WI38 (cell line): ENCODE measurements around the gene LAMB4.

Experiments used
- H3K4me3 ChIP-seq: 2 replicates; pipeline ENCODE4 v1.5.1; 2011; ENCODE audit warnings: low read depth, mild to moderate bottlenecking, control low read depth, low read length
- CTCF ChIP-seq: IDR thresholded peaks from 2 replicates; pipeline ENCODE4 v1.5.1; 2012; ENCODE audit warnings: low read depth, mild to moderate bottlenecking, control low read depth, low read length

The LAMB4 gene

GRCh38 chr7:108009873-108010272 is 120.3 kb downstream of the LAMB4 start:
- TF ChIP-seq CTCF: no peak
- H3K4me3 ChIP-seq: no peak overlapping the region

GRCh38 chr7:108008827-108009226 is 121.3 kb downstream of the LAMB4 start:
- TF ChIP-seq CTCF: no peak
- no peak overlapping the region for H3K4me3 ChIP-seq

- no peak for TF ChIP-seq CTCF
- H3K4me3 ChIP-seq: no peak overlapping the region
Observed at GRCh38 chr7:108008240-108008639, 121.9 kb downstream of the LAMB4 start.

DNA sequence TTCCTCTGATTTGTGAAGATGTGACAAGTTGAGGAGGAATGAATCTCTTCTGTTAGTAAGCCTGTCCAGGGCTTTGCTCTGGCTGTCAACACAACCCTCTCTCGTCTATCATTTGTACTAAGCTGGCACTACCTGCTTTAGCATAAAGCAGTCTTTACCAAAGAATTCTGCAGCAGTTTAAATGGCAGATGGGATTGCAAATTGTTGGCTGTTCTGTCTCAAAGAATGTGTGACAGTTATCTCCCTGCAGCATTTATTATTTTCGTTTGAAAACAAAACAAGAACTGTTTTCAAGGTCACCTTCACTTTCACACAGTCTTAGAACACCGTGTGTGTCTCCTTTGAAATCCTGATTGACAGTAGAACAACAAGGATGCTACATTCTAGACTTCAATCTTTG is 122.4 kb downstream of the LAMB4 start:
- no peak for TF ChIP-seq CTCF
- H3K4me3 ChIP-seq: no peak overlapping the region

GRCh38 chr7:108007261-108007660 is 122.9 kb downstream of the LAMB4 start:
- no peak for TF ChIP-seq CTCF
- H3K4me3 ChIP-seq: no peak overlapping the region

DNA sequence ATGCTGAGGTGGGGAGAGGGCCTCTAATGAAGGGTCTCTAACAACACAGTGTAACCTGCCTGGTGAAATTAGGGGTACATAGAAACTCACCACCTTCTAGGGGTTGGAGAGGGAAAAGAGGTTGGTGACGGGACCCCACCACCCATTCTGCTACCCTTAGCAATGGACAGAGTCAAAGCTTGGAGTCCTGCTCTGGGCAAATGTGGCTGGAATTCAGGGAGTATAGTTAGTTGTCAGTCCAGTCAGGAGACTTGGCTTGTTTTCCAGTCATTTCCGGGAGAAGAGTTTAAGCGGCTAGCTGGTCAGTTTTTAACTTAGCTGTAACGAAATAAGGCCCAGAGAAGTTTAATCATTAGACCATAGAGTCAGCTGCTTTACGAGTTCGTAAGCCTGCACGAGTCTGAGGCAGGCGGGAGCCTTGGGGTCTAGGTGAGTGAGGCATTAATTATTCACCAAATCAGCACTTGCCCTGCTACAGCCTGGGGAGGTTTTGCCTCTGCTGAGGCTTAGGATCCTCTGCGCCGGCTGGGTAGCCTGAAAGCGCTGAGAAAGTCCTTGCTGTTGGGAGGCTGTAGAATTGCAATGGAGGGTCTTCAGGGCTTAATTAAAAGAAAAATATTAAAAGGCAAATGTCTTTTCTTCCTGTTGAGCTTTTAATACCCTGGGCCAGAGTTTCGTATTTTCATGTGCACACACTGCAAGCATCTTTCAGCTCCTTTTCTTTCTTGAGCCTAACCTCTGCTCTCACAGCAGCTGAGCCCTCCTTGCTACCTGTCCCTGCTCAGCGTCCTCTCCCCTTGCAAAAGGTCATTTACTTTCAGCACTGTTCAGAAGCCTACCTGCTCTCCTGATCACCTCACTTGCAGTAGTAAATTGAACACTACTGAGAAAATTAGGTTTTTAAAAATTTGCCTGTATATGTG is 125.7 kb downstream of the LAMB4 start:
- no peak for TF ChIP-seq CTCF
- H3K4me3 ChIP-seq: no peak overlapping the region

DNA sequence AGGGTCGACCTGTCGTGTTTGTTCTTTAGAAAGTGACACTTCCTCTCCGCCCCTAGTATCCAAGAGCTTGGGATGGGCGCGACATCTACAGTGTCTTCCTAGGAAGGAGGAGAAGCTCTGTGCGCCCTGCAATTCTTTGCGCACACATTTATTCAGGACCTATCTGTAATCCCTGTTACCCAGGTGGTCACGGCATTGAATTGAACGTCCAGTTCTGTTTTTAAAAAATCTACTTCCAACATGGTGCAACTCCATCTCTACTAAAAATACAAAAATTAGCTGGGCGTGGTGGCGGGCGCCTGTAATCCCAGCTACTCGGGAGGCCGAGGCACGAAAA is 126.6 kb downstream of the LAMB4 start:
- TF ChIP-seq CTCF: no peak
- H3K4me3 ChIP-seq: peak overlapping the region; percentile 75
